GM12875 (cell line): ENCODE measurements around the gene CAPN8.

ENCODE experiments used
- H3K4me3 ChIP-seq: one replicate; pipeline ENCODE4 v1.5.1; 2011; ENCODE audit warnings: low read depth, low read length, control low read depth
- TF ChIP-seq, protein P1 (sequence below): IDR thresholded peaks from 2 replicates; pipeline ENCODE4 v1.5.1; 2011; ENCODE audit warnings: low read depth, mild to moderate bottlenecking, control low read depth, inconsistent platforms, low read length, moderate library complexity, borderline replicate concordance; ENCODE audit not compliant: insufficient read depth

CAPN8 gene

GRCh38 chr1:223667484-223668182 is 2.1 kb upstream of the CAPN8 start:
- H3K4me3 ChIP-seq: no peak overlapping the region
- TF ChIP-seq, protein P1, sequence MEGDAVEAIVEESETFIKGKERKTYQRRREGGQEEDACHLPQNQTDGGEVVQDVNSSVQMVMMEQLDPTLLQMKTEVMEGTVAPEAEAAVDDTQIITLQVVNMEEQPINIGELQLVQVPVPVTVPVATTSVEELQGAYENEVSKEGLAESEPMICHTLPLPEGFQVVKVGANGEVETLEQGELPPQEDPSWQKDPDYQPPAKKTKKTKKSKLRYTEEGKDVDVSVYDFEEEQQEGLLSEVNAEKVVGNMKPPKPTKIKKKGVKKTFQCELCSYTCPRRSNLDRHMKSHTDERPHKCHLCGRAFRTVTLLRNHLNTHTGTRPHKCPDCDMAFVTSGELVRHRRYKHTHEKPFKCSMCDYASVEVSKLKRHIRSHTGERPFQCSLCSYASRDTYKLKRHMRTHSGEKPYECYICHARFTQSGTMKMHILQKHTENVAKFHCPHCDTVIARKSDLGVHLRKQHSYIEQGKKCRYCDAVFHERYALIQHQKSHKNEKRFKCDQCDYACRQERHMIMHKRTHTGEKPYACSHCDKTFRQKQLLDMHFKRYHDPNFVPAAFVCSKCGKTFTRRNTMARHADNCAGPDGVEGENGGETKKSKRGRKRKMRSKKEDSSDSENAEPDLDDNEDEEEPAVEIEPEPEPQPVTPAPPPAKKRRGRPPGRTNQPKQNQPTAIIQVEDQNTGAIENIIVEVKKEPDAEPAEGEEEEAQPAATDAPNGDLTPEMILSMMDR: no peak

- H3K4me3 ChIP-seq: no peak overlapping the region
- TF ChIP-seq, protein P1: no peak
Observed at GRCh38 chr1:223664106-223664505, 1.4 kb downstream of the CAPN8 start.

GRCh38 chr1:223662943-223663342 is 2.6 kb downstream of the CAPN8 start:
- TF ChIP-seq, protein P1: no peak
- H3K4me3 ChIP-seq: no peak overlapping the region

DNA sequence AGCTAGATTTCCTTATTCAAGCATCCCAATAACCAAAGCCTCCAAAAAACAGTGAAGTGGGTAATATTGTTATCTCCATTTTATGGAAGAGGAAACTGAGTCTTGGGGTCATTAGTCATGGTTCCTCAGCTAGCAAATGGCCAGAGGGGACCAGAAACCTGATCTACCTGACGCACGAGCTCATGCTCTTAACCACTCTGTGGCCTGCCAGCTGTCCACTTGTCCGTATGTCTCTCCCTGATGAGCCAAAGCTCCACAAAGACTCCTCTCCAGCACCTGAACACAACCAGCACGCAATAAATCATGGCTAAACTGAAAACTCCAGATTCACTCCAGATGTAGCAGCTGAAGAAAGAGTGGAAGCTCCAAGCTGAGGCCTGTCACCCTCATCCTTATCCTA is 5.8 kb downstream of the CAPN8 start:
- H3K4me3 ChIP-seq: no peak overlapping the region
- TF ChIP-seq, protein P1: no peak

- TF ChIP-seq, protein P1: no peak
Observed at GRCh38 chr1:223657978-223658377, 7.5 kb downstream of the CAPN8 start.

GRCh38 chr1:223654083-223654482 is 11.4 kb downstream of the CAPN8 start:
- TF ChIP-seq, protein P1: no peak

More at GRCh38 chr1:223657978-223658377, 7.5 kb downstream of the CAPN8 start:
- no peak overlapping the region for H3K4me3 ChIP-seq

GRCh38 chr1:223653431-223653830 is 12.1 kb downstream of the CAPN8 start:
- H3K4me3 ChIP-seq: no peak overlapping the region
- TF ChIP-seq, protein P1: no peak

More at GRCh38 chr1:223654083-223654482, 11.4 kb downstream of the CAPN8 start:
- H3K4me3 ChIP-seq: no peak overlapping the region
